SK-N-SH treated with all-trans-retinoic acid at 6 μM for 48 hours (cell line): ENCODE results near the gene SULT1A3.
"Not testable (repeated sequence)": the region's sequence is repeated elsewhere in the genome, so short reads cannot be mapped to it uniquely, and the experiment has no call there.

Source experiments
- GLIS3 ChIP-seq: fragments of 250-450 bp; sonication (Bioruptor Pico); IDR thresholded peaks from 2 replicates; pipeline ENCODE4 v1.5.0; 2020; ENCODE audit warnings: mild to moderate bottlenecking, moderate library complexity
- ISL1 ChIP-seq: fragments of 250-450 bp; sonication (Bioruptor Pico); IDR thresholded peaks from 2 replicates; pipeline ENCODE4 v2.1.2; 2022; ENCODE audit warnings: mild to moderate bottlenecking, moderate library complexity
- POU6F1 ChIP-seq: fragments of 250-450 bp; sonication (Bioruptor Pico); IDR thresholded peaks from 2 replicates; pipeline ENCODE4 v1.8.0; 2021; ENCODE audit warnings: low read depth, mild to moderate bottlenecking, moderate library complexity, borderline replicate concordance
- PPARA ChIP-seq: fragments of 250-450 bp; sonication (Bioruptor Pico); IDR thresholded peaks from 2 replicates; pipeline ENCODE4 v1.5.0; 2020; ENCODE audit warnings: mild to moderate bottlenecking, borderline replicate concordance
- SNAI2 ChIP-seq: fragments of 250-450 bp; sonication (Bioruptor Pico); IDR thresholded peaks from 2 replicates; pipeline ENCODE4 v1.5.0; 2020; ENCODE audit warnings: mild to moderate bottlenecking, moderate library complexity
- TCF4 ChIP-seq: fragments of 250-450 bp; sonication (Bioruptor Pico); IDR thresholded peaks from 2 replicates; pipeline ENCODE4 v1.8.0; 2021; ENCODE audit warnings: mild to moderate bottlenecking, moderate library complexity, borderline replicate concordance
- ZC3H10 ChIP-seq: fragments of 250-450 bp; sonication (Bioruptor Pico); IDR thresholded peaks from 2 replicates; pipeline ENCODE4 v1.5.1; 2021; ENCODE audit warnings: mild to moderate bottlenecking, moderate library complexity
- ZFP3 ChIP-seq: fragments of 250-450 bp; sonication (Bioruptor Pico); IDR thresholded peaks from 2 replicates; pipeline ENCODE4 v1.5.0; 2020; ENCODE audit warnings: mild to moderate bottlenecking, moderate library complexity
- ZFP30 ChIP-seq: fragments of 450-650 bp; formaldehyde crosslinking; IDR thresholded peaks from 2 replicates; pipeline ENCODE4 v1.5.0; 2022; ENCODE audit warnings: mild to moderate bottlenecking, moderate library complexity
- TF ChIP-seq, protein P1 (sequence below): fragments of 250-450 bp; sonication (Bioruptor Pico); IDR thresholded peaks from 2 replicates; pipeline ENCODE4 v1.8.0; 2020; ENCODE audit warnings: mild to moderate bottlenecking, moderate library complexity, borderline replicate concordance
- TF ChIP-seq, protein P2 (sequence below): fragments of 250-450 bp; sonication (Bioruptor Pico); IDR thresholded peaks from 2 replicates; pipeline ENCODE4 v1.5.0; 2020; ENCODE audit warnings: mild to moderate bottlenecking, moderate library complexity

GRCh38 chr16:30170145-30170544 lies 28.9 kb upstream of the SULT1A3 start:
- not testable (repeated sequence) for TF ChIP-seq TCF4 (CRISPR knock-in tag); ZFP30 (CRISPR knock-in tag); ISL1; POU6F1 (CRISPR knock-in tag); ZC3H10 (CRISPR knock-in tag); ZFP3 (CRISPR knock-in tag); GLIS3 (CRISPR knock-in tag); SNAI2; PPARA (CRISPR knock-in tag)
- TF ChIP-seq, protein P1, sequence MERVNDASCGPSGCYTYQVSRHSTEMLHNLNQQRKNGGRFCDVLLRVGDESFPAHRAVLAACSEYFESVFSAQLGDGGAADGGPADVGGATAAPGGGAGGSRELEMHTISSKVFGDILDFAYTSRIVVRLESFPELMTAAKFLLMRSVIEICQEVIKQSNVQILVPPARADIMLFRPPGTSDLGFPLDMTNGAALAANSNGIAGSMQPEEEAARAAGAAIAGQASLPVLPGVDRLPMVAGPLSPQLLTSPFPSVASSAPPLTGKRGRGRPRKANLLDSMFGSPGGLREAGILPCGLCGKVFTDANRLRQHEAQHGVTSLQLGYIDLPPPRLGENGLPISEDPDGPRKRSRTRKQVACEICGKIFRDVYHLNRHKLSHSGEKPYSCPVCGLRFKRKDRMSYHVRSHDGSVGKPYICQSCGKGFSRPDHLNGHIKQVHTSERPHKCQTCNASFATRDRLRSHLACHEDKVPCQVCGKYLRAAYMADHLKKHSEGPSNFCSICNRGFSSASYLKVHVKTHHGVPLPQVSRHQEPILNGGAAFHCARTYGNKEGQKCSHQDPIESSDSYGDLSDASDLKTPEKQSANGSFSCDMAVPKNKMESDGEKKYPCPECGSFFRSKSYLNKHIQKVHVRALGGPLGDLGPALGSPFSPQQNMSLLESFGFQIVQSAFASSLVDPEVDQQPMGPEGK: not testable (repeated sequence)
- TF ChIP-seq, protein P2, sequence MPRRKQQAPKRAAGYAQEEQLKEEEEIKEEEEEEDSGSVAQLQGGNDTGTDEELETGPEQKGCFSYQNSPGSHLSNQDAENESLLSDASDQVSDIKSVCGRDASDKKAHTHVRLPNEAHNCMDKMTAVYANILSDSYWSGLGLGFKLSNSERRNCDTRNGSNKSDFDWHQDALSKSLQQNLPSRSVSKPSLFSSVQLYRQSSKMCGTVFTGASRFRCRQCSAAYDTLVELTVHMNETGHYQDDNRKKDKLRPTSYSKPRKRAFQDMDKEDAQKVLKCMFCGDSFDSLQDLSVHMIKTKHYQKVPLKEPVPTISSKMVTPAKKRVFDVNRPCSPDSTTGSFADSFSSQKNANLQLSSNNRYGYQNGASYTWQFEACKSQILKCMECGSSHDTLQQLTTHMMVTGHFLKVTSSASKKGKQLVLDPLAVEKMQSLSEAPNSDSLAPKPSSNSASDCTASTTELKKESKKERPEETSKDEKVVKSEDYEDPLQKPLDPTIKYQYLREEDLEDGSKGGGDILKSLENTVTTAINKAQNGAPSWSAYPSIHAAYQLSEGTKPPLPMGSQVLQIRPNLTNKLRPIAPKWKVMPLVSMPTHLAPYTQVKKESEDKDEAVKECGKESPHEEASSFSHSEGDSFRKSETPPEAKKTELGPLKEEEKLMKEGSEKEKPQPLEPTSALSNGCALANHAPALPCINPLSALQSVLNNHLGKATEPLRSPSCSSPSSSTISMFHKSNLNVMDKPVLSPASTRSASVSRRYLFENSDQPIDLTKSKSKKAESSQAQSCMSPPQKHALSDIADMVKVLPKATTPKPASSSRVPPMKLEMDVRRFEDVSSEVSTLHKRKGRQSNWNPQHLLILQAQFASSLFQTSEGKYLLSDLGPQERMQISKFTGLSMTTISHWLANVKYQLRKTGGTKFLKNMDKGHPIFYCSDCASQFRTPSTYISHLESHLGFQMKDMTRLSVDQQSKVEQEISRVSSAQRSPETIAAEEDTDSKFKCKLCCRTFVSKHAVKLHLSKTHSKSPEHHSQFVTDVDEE (CRISPR knock-in tag): not testable (repeated sequence)
